Measurements from ENCODE around the gene IL20RA.

Gene IL20RA

DNA sequence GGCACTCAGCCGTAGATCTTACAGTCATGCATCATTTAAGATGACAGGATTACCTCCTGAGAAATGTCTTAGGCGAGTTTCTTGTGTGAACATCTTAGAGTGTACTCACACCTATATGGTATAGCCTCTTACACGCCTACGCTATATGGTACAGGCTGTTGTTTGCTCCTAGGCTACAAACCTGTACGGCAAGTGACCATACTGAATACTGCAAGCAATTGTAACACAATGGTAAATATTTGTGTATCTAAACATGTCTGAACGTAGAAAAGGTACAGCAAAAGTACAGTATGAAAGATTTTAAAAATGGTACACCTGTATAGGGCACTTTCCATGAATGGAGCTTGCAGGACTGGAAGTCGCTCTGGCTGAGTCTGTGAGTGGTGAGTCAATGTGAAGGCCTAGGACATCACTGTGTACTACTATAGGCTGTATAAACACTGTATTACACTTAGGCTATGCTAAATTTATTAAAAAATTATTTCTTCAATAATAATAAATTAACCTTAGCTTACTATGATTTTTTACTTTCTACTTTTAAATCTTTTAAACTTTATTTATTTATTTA, 541 bp upstream of the IL20RA start:
- no peak for DNase-seq
- ATAC-seq = no peak

DNA sequence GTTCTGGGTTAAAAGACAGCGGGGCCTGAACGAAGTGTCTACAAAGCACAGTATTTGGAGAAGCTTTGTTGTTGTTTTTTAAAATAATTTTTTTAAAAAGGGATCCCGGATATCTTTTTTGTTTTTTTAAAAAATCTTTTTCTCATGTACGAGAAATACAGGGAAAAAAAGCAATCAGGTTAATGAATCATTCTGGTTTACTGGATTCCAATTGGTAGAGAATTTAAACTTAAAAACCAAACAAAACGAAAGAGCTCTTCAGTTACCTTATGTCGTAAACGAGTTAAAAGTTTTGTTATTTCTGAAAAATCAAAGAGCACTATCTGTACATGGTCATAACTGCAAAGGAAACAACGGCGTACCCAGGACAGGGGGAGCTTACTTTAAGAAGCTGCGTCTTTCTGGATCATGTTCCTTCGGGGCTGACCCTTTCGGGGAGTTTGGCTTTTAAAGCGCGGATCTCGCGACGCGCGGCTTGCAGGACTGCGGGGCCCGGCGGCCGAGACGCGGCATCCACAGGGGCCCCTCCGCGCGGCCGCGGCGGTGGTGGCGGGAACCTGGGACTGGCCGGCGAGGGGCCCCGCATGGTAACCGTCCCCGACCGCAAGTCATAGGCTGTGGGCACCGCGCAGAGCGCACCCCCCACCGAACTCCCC, 927 bp downstream of the IL20RA start:
- ATAC-seq (peak; percentile 25), DNase-seq (peak; percentile 5)

DNA sequence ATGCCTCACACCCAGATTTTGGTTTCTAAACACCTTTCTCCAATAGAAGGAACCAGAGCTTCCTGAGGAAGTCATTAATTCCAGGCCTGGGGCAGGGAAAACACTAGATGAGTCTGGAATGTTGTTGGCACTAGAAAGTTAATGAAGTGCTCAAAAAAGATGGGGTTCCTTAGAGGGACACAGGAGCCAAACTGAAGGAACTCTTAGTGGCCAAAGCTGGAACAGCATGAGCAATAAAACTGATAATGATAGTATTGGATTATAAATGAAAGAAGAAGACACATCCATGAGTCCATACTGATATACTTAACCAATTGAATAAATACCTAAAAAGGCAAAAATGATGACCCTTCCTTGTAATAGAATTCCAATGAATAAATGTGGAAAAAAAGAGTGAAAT, 4.4 kb downstream of the IL20RA start:
- ATAC-seq = no peak

DNA sequence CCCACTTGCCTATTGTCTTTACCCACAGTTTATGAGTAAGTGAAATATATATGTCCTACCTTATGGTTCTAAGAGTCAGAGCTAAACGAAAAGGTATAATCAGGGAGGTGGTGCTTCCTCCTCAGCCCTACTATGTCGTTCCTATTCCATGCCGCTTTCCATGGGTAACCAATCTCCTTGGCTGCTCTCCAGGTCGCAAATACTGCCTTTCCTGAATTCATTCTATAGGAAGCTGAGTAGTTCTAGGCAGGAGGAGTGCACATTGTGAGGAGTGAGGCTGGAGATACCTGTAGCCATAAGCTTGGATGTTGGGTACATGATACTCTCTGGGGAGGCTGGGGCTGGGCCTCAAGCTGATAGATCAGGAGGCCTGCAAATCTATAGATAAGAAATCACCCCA, 5.8 kb downstream of the IL20RA start:
- no peak for ATAC-seq
- DNase-seq = no peak

More for the DNA sequence above, 4.4 kb downstream of the IL20RA start:
- no peak for DNase-seq

DNA sequence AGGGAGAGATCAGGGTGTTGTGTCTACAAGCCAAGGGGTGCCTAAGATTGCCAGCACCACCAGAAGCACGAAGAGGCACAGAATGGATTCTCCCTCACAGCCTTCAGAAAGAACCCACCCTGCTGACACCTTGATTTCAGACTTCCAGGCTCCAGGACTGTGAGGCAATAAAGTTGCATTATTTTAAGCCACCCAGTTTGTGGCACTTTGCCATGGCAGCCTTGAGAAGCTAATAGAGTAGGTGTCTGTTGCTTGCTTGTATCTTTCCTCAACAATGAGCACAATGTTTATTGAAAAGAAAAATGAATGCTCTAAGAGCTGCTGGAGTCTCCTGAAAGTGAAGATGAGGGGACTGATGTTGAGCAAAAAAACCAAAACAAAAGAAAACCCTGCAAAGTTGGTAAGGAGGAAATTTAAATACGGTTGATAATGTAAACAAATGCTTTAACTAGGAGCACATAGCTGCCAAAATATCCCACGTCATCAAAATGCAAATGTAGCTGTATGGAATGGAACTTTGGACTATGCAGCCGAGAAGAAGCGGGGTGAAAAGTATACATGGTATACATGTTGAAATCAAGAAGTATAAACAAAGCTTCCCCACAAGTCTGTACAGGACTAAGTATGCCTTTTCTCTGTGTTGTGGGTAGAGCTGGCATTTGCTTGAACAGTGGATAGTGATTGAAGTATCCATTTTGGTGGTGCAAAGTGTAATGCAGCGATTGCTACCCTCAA, 8.0 kb downstream of the IL20RA start:
- DNase-seq = no peak
- ATAC-seq = no peak

DNA sequence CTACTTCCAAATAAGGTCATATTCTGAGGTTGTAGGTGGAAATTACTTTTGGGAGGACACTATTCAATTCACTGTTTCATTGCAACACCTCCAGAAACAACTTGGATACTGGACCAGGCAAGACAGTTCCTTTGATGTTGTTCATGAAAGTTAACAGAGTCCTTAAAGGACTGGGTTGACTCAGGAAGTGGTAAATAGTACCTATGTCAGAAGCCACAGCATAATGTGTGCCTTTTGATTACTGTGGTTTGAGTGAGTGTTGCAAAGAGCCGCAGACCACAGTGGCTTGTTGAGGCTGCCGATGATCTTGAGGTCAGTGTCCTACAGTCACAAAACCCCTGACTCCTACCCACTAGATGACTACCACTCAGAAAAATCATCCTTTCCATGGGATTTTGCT, 10.9 kb downstream of the IL20RA start:
- peak; percentile 99 for ATAC-seq
- DNase-seq = peak; percentile 65

DNA sequence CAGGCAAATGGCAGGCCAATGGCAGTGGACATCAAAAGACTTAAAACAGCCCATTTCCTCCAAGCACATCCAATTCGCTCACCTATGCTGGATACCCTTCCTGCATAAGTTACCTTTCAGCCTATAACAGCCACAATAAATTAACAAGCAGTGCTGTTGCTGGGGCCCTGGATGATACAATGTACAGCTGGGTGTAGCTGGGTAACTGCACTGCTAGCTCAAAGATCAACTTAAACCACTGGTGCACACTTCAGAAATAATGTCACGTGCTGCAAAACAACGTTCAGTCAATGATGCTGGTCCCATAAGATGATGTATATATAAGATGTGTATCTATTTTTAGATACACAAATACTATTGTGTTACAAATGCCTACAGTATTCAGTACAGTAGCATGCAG, 13.6 kb downstream of the IL20RA start:
- ATAC-seq (no peak), DNase-seq (no peak)

DNA sequence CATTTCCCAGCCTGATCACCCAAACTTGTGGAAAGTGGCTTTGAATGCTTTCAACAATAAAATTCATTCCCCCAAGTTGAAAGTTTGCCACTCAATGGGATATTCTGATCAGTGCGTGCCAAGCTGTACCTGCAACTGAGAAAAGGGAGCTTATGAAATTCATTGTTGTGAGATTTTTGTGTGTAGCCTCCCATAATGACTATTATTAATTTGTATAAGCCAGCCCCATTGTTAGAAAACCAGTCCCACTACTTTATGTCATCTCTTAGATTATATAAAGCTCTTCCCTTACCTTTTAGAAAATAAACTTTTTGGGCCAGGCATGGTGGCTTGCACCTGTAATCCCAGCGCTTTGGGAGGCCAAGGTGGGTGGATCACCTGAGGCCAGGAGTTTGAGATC, 15.9 kb downstream of the IL20RA start:
- DNase-seq (no peak), ATAC-seq (no peak)

DNA sequence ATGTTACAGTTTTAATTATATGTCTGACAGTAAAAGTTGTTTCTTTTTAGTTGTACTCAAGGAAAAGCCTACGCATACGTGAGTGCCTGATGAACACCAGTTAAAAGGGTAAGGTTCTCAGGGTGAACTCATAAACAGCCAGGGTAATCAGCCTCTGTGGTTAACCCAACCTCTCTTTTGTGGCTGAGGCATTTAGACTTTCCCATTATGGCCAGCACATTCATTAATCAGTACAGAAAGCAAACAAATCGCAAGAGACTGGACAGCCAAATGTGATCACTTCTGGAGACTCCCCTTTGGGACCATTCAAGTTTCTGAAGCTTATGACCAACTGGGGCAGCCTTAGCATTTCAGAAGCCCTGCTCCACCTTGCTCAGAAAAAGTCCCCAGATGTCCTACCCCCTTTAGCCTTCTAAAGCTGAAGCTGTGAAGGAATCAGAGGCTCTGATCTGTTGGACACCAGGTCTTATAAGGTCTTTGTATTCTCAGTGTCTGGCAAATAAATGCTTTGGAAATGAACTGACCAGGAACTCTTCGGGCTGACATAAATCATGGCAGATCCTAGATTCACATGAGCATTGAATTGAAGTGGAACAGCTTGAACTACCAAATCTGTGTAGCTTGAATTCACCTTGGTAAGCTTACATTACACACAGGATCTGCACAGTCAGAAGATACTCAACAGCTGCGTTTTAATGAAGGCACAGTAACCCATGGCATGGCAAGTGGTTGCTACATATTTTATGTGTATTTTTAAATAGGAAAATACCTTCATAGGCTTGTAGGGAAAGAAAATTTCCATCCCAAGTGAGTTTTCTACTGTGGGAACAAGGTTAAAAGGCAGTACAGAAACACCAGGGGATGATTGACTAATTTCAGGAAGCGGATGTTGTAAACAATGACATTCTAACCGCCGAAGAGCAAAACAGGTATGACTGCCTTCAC, 18.7 kb downstream of the IL20RA start:
- DNase-seq = no peak
- peak; percentile 36 for ATAC-seq

DNA sequence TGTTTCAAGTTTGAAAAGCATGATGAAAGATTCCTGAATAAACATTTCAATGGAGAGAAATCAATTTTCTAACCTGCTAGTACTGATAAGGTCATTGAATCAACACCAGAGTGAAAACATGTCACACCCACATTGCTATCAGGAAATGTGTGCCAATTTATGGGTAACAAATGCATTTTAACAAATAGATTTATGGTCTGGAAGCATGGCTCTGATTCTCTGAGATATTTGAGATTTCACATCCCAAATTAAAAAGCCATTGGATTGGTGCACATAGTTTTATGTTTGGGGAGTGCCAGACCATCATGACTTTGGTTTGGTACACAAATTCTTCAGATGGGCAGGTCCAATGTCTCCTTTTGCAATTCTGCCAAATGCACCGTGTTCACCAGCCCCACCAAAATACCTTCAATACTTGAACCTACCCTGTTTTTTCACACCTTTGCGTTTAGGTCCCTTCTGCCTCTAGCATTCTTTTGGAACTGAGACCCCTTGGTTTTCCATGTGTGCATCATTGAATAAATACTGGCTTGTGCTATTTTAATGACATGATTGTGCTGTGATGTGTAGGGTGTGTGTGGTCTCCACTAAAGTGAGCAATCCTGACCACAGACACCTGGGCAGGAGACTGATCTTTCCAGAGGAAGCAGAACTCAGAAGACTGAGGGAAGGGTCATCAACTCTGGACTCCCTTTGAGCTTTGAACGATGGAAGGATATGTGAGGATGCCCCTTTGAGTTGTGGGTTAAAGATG, 20.4 kb downstream of the IL20RA start:
- DNase-seq (no peak), ATAC-seq (no peak)

DNA sequence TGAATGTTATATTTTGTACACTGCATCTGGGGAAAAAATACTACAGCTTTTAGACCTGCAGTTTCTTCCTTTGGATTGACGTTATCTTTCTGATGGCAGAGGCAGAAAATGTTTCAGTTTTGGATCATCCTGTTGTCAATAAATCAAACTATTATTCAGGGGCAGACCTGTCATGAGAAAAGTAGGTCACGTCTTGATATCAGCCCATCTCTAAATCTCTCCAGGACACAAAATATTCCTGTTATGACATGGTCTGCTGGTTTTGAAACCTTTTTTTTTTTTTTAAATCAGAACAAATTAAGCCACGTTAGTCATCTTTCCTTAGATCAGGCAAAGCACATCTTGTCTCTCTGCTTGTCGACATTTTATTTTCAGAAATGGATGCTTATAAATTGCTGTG, 24.0 kb downstream of the IL20RA start:
- ATAC-seq = no peak
- no peak for DNase-seq

DNA sequence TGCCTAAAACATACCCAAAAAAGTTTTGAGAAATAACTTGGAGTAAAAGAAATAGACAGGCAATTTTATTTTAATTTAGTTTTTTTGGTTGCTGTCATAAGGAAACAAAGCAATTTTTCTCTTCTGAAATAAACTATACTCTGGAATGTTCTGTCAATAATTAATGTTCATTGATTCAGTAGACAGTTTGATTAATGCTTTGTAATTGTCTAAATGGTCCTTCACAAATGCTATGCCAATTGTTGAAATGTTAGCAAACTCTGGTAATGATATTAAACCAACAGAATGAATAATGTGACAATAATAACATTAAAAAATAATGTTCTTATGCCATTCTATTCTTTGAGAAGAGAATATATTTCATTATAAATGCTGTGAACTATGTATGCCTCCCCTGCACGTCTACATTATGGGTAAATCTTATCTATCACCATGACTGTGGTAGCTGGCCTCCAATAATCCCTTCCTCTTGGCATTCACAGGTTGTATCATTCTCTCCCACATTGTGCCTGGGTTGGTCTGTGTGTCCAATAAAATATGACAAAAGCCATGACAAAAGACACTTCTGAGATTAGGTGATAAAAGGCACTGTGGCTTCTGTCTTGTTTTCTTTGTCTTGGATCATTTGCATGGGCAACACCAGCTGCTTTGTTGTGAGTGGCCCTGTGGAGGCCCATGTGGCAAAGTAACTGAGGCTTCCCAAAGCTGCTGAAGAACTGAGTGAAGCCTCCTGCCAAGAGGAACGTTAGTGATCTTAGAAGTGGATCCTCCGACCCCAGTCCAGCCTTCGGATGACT, 25.1 kb downstream of the IL20RA start:
- no peak for DNase-seq
- no peak for ATAC-seq

DNA sequence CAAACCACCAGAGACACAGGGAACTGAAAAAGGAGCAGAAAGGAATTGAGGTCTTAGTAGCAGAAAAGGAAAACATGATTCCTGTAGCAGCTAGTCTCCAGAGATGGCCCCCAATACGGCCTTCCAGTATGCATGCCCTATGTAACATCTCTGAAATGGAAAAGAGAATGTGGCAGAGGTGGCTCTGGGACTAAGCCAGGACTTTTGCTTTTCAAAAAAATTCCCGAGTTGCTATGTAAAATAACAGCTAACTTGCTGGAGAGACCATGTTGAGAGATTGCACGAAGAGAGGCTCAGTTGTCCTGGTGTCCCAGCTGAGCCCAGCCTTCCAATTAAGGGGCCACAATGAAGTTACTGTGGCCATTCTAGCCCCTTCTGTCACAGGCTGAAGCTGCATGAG, 27.7 kb downstream of the IL20RA start:
- ATAC-seq (no peak), DNase-seq (no peak)

DNA sequence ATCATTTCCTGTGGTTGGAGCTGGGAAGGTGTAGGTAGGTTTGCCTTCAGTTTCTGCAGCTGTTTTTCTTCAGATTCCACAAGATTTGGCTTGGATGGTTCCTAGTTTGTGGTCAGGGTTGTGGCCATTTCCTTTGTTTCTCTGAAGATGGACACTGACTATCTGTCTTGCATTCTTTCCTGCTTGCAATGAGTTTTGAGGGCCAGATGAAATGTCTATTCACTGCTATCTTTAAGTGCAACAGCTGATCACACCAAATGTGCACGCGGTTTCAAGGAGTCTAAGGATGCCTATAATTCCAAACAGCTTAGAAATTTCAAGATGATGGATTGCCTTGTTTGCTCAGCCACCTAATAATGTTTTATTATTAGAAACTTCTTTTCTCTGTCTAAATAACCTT, 28.4 kb downstream of the IL20RA start:
- ATAC-seq (no peak), DNase-seq (no peak)

DNA sequence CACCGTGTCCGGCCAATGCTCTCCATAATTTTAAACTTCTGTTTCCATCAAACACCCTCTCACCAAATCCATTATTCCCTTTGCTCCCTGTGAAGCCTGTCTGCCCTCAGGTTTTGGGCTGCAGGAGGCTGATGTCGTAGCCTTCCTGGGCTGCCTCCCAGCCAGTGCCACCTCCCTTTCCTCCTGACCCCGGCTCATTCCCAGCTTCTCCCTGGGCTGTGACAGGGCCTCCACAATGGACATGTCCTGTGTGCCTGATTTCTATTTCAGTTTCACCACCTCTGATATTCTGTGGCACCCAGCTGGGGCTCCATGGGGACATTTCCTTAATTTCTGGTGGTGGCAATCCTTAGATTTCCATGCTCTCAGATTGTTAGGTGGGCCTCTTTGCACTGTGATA, 28.8 kb downstream of the IL20RA start:
- no peak for ATAC-seq
- DNase-seq = no peak

DNA sequence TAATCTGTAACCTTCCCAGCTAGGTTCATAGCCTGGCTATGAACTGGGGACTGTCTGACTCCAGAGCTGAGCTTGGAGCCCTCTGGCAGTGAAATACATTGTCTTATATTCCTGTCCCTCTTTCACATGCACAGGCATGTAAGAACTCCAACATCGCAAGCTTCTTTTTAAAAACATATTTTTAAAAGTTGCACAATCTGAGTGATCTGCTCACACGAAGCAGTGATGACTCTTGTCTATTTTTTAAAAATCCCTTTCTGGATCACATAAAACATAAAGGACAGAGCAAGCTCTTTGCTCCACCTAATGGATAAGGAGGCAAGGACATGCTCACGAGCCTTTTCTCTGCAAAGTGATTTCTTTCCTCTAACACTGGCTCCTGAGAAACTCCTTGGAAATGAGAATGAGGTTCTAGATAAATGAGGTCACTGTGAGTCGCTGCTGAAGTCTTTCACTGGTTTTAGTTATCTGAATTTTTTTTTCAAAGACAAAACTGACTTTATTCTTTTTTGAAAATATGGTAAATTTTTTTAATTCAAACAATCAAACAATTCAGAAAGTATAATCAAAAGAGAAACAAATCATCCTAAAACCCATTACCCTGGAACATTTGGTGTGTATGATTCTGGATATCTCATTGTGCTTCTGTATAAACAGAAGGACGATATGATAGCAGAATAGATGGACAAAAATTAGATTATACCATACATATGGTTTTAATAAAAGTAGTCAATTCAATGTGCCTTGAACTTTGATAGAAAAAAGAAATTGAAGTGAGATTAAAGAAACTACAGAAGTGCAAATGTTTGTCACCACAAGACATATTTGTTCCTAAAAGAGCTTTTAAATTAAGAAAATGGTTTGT, 30.8 kb downstream of the IL20RA start:
- no peak for ATAC-seq

DNA sequence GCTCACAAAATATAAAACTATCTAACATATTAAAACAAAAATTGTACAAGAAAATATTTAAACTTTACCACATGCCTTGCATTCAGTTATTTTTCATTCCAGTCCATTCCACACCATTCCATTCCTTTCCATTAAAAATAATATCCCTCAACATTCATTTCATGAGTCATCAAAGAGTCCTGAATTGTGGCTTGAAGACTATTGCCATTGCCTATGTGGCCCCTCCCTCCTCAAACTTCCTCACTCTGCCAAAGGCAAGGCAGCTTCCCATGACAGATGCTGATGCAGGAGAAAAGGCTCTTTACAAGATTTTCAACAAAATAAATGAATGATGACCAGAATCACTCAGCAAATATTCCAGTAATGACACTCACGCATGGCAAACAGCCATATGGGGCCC, 31.7 kb downstream of the IL20RA start:
- no peak for ATAC-seq
- no peak for DNase-seq

More for the DNA sequence above, 30.8 kb downstream of the IL20RA start:
- no peak for DNase-seq

DNA sequence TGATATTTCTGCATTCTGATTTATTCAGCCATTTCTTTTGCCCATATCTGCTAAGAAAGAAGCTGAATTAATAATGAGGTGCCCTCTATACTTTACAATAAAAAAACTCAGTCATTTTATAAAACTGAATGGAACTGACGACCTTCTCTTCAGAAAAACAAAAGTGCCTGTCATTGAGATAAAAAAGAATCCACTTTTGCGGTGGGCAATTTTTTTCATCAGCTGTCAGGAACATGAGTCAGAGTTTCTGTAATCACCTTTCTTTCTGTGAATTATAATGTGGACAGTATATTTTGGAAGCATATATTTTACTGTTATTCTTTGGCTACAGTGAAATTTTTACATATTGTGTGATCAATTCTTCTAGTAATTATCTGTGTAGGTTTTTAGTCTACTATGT, 33.4 kb downstream of the IL20RA start:
- ATAC-seq = no peak
- DNase-seq = no peak

DNA sequence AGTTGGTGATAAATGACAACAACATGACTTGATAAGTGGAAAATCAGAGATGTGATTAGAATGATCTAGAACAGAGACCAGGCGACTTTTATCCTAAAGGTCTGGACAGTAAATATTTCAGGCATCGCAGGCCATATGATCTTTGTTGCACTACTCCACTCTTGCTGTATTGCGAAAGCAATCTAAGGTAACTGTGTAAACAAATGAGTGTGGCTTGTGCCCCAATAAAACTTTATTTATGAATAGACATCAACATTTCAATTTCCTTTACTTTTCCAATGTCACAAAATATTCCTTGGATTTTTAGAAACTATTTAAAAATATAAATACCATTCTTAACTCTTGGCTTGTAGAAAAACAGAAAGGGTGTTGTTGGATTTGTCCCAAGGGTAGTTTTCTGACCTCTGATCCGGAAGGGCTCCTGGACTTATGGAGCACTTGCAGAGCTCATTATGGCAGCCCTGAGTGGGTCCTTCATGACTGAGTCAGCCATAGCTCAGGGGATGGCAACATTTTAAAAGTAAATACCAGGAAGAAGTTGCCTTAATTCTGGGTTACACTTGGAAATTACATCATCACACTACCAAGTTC, 34.5 kb downstream of the IL20RA start:
- ATAC-seq (no peak), DNase-seq (no peak)

DNA sequence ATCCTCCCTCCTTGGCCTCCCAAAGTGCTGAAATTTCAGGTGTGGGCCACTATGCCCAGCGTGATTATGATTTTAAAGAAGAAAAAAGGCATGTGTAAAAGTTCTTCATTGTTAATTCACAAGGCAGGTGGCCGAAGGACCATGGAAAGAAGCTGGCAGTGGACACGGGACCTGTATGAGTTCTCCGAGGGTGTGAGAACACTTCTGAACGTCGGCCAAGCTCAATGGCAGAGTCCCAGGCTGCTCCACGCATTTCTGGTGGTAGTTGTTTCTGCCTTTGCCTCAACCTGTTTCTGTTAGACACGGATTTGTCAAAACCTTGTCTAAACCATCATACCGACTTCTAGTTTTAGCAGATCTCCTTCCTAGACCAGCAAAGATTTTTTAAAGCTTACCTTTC, 36.6 kb downstream of the IL20RA start:
- DNase-seq (no peak), ATAC-seq (no peak)

Data from stimulated activated naive CD8-positive, alpha-beta T cell treated with anti-CD3 and anti-CD28 coated beads, Interleukin-15, Interleukin-2, amounts not matched to agents 100 U/mL and 50 U/mL, for 24 hours (primary cell).